Left lobe of liver (tissue), 2 donors: Measurements from ENCODE around the gene GSX2. TPM values are rescaled to one million over a fixed set of nuclear protein-coding genes. Genes with fewer than 3 reads are reported as not detected.
"Not testable (repeated sequence)": the region's sequence is repeated elsewhere in the genome, so short reads cannot be mapped to it uniquely, and the experiment has no call there.

Source experiments
- ATAC-seq: fragments of 200-7000 bp; cut with Tn5 transposase; one replicate; pipeline ENCODE4 v1.9.1; 2020; ENCODE audit warnings: mild to moderate bottlenecking, moderate library complexity
- DNase-seq: peaks from one replicate; pipeline ENCODE4 v3.0.0-alpha.2; 2020; ENCODE audit warnings: low spot score
- total RNA-seq: library from RNA; stranded (reverse); gene quantifications from one replicate; pipeline ENCODE4 v1.2.1, GENCODE V29; 2021
- donor health status: DM: no; HTN: no; CAD: no; lungs with moderate emphysema.
- donor health status: DM: no; HTN: yes; CAD: no.

Gene GSX2
- total RNA-seq, 1 donor from 2014 or later: not detected

DNA sequence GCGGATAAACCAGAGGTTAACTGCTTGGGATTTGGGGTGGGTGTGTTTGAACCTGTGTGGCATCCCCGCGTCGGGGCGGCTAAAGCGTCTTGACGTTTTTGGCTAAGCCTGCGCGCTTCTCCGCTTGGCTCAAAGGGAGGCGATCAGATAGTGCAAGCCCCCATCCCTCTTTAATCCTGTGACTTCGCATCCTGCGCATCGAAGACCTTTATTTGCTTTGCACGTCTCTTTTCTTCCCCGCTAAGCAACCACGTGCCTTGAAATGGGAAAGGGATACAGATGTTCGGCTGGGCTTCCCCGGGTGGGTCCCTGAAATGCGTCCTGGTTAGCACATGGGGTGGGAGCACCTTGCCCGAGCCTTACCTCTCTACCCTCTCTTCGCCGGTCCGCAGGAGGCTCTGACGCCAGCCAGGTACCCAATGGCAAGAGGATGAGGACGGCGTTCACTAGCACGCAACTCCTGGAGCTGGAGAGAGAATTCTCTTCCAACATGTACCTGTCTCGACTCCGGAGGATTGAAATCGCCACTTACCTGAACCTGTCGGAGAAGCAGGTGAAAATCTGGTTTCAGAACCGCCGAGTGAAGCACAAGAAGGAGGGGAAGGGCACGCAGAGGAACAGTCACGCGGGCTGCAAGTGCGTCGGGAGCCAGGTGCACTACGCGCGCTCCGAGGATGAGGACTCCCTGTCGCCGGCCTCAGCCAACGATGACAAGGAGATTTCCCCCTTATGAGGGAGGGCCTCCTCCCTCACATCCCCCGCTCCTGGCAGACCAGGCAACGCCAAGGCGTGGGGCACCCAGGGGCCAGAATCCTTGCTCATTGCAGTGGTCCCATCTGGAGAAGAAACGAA lies 1.5 kb downstream of the GSX2 start:
- ATAC-seq: no peak

DNA sequence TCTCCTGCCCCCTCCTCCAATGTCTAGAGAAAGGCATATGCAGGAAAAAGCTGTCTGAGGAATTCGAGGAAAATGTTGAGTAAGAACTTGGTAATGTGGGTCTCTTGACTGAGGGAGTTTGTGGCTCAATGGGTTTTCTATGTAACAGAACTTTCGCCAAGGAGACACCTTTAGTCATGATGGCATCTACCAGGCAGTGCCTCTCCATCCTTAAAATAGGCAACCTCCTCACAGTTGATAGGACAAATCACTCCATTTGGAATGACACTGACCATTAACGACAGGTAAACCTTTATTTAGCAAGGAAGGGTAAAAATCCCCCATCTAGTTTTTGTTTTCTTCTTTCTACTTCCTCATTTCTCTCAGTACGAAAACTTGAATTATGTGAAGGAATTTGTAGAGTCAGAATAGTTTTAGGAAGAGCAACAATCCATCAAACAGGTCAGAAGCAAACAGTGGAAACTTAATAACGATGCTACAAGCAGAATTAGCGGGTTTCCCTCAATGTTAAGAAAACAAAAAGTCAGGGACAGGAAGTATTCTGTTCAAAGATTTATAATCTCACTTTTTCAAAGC lies 2.7 kb downstream of the GSX2 start:
- ATAC-seq (no peak), DNase-seq (no peak)

More for the DNA sequence above, 1.5 kb downstream of the GSX2 start:
- no peak for DNase-seq

GRCh38 chr4:54103190-54103574 lies 3.2 kb downstream of the GSX2 start:
- no peak for DNase-seq

DNA sequence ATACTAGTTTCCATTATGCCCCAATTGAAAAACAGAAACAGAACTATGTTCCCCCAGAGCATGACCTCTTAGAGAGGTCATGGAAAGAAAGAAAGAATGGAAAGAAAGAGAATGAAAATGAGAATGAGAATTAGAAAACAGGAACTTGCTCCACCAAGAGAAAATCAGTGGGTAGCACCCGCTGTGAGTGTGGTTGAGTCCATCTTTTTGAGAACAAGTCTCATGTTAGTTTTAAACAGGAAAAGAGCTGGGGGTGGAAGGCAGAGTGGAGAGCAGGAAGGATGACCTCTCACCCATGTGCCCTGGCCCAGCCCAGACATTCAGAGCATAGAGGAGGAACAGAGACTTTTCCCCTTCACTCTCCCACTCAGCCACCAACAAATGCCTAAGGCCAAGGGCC lies 4.9 kb downstream of the GSX2 start:
- ATAC-seq (no peak), DNase-seq (no peak)

More at GRCh38 chr4:54103190-54103574, 3.2 kb downstream of the GSX2 start:
- ATAC-seq: no peak

GRCh38 chr4:54107951-54108748 lies 8.2 kb downstream of the GSX2 start:
- no peak for DNase-seq

DNA sequence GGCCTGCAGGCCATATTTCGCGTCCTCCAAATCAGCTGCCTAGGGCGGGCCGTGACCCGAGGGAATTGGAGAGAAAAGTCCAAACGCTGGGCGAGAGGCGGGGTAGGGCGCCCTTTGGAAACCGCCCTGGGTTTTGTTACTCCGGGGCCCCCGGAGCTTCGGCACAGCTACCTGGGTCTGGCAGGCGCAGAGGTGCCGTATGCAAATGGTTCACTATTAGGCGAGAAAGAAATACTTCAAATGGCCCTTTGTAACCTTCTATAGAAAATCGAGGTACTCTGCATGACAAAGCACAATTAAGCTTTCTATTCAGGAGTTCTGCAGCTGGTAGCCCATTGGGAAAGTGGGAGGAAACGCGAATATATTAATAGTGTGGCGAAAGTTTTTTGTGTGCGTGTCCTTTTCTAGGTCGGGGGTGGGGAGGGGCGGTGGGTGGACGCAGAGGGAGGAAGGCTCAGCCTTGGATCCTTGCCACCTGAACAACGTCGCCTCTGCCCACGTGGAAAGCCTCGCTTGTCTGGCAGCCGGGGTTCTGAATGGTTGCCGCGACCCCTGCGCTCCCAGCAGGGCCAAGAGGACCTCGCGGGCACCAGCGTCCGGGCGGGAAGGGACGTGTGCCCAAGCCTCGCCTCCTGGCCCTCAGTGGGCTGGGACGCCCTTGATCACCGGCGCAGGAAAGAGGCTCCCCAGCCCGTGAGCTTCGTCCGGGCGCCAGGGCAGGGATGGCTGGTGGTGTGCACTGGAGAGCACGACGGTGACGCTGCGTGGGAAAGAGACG lies 9.5 kb downstream of the GSX2 start:
- ATAC-seq (peak; percentile 85), DNase-seq (peak; percentile 73)

More at GRCh38 chr4:54107951-54108748, 8.2 kb downstream of the GSX2 start:
- no peak for ATAC-seq

DNA sequence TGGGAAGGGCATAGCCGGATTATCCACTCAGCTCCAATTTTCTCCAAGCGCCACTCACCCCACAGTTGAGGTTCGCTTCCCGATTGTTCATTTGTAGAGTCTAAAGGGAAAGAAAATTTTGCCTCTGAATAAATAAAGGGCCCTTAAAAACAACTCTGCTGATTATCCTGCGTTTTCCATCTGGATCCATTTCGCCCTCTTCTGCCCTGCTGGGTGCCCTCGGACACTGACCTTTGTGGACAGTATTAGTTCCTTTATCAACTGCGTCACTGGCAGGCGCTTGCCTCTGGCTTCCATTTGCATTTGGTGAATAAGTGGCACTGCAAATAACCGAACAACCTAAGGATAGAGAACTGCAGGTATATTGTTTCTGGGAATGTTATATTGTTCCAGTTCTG lies 10.1 kb downstream of the GSX2 start:
- DNase-seq: no peak
- peak; percentile 67 for ATAC-seq

DNA sequence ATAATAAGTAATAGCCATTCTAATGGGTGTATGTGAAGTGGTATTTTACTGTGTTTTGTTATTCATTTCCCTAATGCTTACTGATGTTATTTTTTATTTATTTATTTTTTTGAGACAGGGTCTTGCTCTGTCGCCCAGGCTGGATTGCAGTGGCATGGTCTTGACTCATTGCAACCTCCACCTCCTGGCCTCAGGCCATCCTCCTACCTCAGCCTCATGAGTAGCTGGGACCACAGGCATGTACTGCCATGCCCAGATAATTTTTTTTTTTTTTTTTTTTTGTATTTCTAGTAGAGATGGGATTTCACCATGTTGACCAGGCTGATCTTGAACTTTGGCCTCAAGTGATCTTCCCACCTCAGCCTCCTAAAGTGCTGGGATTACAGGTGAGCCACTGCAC lies 13.2 kb downstream of the GSX2 start:
- ATAC-seq, DNase-seq: not testable (repeated sequence)

DNA sequence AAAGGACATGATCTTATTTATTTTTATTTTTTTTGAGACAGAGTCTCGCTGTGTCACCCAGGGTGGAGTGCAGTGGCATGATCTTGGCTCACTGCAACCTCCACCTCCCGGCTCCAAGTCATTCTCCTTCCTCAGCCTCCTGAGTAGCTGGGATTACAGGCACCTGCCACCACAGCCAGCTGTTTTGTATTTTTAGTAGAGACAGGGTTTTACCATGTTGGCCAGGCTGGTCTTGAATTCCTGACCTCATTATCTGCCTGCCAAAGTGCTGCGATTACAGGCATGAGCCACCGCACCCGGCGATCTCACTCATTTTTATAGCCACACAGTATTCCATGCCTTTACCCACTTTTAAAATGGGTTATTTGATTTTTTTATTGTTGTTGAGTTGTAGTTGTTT lies 16.3 kb downstream of the GSX2 start:
- DNase-seq, ATAC-seq: not testable (repeated sequence)

DNA sequence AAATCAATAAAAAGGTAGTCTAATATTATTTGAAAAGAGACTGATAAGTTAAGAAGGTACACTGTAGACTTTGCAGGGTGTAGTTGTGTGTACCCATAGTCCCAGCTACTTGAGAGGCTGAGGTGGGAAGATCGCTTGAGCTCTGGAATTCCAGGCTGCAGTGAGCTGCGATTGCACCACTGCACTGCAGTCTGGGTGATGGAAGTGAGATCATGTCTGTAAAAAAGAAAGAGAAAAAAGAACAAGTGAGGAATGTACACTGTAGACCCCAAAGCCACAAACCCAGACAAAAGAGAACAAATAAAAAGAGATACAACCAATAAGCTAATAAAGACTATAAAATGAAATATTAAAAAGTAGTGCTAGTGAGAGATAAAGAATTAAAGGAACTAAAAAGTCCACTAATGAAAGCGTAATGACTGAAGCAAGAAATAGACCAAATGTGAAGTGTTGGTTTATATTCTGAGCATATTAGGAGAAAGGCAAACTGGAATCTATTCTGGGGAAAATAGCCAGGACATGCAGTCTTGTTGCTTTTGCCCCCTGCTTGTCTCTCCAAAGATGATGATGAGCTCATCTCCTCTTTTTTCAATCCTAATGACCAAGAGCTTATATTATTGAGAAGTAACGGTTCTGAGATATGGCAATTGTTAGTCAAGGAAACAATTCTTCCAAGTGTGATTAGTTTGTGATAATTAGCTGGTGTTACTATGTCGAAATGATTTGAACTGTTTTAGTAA lies 19.1 kb downstream of the GSX2 start:
- no peak for ATAC-seq
- DNase-seq: no peak

- no peak for ATAC-seq
- DNase-seq: no peak
Observed at GRCh38 chr4:54120518-54120917, 20.6 kb downstream of the GSX2 start.

DNA sequence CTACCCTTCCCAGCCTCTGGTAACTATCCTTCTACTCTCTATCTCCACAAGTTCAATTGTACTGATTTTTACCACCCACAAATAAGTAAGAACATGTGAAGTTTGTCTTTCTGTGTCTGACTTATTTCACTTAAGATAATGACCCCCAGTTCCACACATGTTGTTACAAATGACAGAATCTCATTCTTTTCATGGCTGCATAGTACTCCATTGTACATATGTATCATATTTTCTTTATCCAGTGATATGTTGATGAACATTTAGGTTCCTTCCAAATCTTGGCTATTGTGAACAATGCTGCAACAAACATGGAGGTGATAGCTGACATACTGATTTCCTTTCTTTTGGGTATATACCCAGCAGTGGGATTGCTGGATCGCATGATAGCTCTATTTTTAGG lies 27.7 kb downstream of the GSX2 start:
- no peak for DNase-seq
- no peak for ATAC-seq

- ATAC-seq, DNase-seq: not testable (repeated sequence)
Observed at GRCh38 chr4:54128694-54129093, 28.7 kb downstream of the GSX2 start.

- ATAC-seq: no peak
- no peak for DNase-seq
Observed at GRCh38 chr4:54139332-54139731, 39.4 kb downstream of the GSX2 start.

- ATAC-seq (no peak), DNase-seq (no peak)
Observed at GRCh38 chr4:54140287-54140686, 40.3 kb downstream of the GSX2 start.

- no peak for ATAC-seq
Observed at GRCh38 chr4:54144199-54144598, 44.2 kb downstream of the GSX2 start.

DNA sequence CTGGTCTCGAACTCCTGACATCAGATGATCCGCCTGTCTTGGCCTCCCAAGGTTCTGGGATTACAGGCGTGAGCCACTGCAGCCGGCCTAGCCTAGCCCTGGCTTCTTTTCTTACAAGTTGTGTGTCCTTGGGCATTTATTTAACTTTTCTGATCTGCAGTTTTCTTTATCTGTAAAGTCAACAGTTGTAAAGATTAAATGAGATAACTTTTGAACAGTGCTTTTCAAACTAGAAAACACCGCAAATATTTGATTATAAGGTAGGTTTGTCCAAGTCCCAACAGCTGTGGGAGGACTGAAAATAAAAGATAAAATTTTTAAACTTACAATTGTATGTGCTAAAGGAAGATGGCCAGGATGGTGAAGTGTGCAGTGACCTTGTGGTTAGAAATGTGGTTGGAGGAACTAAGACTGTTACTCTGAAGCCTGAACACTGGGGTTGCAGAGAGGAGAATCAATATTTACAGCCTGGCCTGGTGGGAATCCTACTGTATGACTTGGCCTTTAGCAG lies 44.8 kb downstream of the GSX2 start:
- ATAC-seq (no peak), DNase-seq (no peak)

More at GRCh38 chr4:54144199-54144598, 44.2 kb downstream of the GSX2 start:
- no peak for DNase-seq

GRCh38 chr4:54146139-54146538 lies 46.2 kb downstream of the GSX2 start:
- DNase-seq (no peak), ATAC-seq (no peak)

DNA sequence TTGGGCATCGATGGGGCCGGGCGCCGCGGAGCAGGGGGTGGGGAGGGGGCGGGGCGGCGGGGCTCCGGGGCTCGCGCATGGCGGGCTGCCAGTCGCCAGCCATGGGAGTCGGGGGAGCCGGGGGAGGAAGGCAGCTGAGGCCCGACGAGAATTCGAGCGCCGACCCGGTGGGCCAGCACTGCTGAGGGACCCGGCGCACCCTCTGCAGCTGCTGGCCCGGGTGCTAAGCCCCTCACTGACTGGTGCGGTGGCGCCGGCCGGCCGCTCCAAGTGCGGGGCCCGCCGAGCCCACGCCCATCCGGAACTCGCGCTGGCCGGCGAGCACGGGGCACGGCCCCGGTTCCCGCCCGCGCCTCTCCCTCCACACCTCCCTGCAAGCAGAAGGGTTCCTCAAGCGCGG lies 49.4 kb downstream of the GSX2 start:
- ATAC-seq (no peak), DNase-seq (no peak)
